ELF-1 (cell line): ENCODE measurements around the gene TNIP2.

ENCODE experiments used
- DNase-seq: peaks from one replicate; pipeline ENCODE4 v3.0.0-alpha.2; 2016; ENCODE audit warnings: low read depth, low spot score

Gene TNIP2

GRCh38 chr4:2755821-2756690, at the start of gene TNIP2:
TNIP2 (minus strand) TSS chr4:2756336; CDS start chr4:2756289, 47 bp downstream.
- DNase-seq, result peak; percentile 84

DNA sequence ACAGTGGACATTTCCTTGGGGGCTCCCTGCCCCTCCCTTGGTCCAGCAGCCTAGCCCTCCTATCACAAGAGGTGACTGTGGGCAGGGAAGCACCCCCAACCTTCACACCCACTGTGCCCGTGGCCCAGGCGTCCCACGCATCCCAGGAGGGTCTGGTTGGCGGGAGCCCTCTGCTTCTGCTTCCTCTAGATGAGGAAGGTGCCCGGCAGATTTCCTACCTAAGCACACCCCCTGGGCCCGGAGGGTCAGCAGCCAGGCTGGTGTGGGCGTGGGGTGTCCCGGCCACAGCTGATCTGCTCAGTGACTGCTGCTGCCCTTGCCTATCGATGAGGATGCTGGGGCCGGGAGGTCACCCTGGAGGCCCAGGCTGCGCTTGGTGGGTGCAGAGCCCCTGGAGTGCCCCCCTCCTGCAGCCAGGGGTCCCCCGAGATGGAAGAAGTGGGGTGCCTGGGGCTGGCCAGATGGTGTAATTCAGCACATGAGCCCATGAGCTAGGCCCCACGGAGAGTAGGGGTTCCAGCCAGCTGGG, 48.9 kb upstream of the TNIP2 start:
- DNase-seq, result no peak

GRCh38 chr4:2804449-2804972, 48.4 kb upstream of the TNIP2 start:
- DNase-seq, result no peak

DNA sequence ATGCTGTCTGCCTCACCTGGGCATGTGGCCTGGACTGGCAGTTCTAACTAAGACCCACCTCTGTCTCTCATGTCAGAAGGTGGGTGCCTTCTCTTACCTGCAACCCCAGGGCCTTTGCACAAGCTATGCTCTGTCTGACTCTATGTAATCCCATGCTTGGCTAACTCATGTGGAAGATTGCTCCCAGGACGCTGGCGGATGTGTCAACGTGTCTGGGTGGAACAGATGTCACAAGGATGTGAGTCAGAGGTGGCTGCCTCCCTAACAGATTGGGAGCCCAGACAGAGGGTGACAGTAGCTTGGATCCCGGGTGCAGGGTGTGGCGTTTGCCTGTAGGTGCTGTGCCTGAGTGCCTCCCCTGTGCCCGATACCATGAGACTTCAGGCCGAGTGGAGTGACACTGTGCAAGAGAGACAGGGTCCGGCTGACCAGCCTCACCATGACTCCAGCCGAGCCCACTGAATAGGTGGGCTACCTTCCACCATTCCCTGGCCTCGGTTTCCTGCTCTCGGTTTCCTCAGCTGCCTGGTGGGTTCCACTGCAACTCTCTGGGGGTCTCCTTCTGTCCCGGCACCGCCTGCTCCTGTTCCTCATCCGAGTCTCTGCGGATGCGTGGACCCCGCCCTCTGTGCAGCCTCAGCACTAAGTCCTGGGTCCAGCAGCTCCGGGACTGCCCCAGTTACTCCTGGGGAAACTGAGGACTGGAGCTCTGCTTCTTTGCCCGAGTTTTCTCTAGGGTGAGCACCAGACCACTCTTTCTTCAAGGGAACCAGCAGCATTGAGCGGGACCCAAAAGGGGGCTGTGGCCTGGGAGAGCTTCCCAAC, 47.7 kb upstream of the TNIP2 start:
- no peak for DNase-seq

DNA sequence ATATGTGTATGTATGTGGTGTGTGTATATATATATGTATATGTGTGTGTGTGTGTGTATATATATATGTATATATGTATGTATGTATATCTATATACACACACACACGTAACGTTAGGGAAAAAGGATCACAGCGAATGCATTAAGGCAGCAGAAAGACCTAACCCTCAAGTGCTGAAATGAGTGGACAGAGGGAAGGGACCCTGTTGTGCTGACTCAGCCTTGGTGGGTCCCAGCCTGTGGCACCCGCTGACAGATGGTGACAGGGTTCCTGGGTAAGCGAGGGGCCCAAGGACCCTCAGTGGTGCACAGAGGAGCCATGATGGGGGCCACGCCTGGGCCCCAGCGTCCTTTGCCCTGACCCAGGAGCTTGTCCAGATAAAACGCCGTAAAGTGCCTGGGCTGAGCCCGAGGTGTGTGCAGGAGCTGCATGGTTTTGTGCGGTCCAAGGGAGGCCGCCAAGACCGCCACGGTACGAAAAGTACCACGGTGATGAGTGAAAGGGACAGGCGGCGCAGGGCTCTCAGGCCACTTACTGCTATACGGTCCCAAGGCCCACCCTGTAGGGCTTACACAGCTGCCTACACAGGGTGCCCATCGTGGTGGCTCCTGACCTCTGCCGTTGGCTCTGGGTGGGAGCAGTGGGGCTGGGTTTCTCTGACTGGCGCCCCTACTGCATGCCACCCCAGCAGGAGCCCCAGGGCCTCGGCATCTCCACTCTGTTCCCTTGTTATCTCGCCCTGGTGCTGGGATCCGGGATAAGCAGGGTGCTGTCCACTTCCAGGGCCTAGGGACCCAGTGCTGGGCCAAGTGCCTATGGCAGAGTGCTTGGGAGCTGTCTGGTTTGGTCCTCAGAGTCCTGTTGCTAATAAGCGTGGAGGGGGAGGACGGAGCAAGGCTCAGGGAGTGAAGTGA, 46.7 kb upstream of the TNIP2 start:
- no peak for DNase-seq

GRCh38 chr4:2800691-2801596, 44.8 kb upstream of the TNIP2 start:
- peak; percentile 85 for DNase-seq

- no peak for DNase-seq
These were observed 44.0 kb upstream of the TNIP2 start for GRCh38 chr4:2799971-2800690.

GRCh38 chr4:2799224-2799911, 43.2 kb upstream of the TNIP2 start:
- no peak for DNase-seq

GRCh38 chr4:2798399-2799223, 42.5 kb upstream of the TNIP2 start:
- DNase-seq, result peak; percentile 23

- DNase-seq, result no peak
These were observed 41.6 kb upstream of the TNIP2 start for GRCh38 chr4:2797545-2798305.

GRCh38 chr4:2796849-2797544, 40.9 kb upstream of the TNIP2 start:
- no peak for DNase-seq

DNA sequence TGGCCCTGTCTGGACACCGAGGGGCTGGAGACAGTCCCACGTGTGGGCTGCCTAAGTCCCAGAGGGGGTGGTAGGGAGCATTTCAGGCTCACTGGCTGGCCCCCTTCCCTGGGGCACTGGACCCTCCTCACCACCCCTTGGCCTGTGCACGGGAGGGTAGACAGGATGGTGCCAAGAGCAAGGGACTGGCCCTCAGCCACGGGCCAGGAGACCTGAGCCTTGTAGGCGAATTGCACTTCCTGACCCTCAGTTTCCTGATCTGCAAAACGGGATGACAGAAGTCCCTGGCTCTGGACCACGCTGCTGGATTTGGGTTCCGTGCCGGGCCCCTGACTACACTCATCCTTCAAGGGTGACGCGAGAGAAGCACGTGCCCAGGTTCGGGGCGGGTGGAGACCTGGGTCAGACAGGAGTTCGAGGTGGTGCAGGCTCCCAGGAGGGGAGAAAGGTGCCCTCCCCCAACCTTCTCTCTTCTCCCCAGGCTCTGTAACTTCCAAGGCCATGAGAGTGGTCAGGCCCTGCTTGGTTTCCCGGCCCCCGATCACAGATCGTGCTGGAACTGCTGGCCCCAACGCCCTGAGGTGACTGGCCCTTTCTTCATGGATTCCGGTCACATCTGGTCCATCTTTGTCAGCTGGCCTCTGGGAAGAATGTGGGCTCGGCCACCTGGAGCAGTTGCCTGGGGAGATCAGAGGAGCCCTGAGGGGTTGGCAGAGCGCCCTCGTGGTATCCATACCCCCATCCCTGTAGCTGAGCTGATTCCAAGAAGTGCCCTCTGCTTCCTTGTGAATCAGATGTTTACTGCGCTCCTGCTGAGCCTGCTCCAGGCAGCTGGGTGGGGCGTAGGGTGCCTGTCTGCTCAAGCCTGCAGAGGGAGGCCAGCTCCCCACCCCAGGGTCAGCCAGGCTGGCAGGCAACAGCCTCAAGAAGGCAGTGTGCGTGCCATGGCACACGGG, 40.0 kb upstream of the TNIP2 start:
- peak; percentile 57 for DNase-seq

DNA sequence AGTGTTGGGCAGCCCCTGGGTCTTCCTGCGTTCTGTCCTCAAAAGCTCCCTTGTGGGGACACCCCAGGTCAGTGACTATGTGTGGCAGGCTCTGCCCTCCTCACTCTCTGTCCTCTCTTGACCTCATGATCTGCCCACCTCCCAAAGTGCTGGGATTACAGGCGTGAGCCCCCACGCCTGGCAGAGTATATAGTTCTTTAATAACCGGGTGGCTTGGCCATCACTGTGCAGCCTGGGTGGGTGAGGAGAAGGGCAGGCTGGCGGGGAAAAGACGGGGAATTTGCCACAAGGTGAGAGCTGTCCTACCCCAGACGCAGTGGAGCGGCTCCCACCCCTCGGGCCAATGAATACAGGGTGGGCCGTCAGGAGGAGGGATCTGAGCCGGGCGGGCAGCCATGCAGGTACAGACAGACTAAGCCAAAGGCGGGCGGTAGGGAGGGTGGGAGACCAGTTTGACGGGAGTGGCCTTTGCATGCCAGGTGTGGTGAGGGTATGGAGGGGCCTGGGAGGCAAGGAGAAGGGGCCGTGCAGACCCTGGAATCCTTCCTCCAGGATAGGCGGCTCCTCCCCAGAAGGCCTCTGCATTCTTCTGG, 39.3 kb upstream of the TNIP2 start:
- peak; percentile 44 for DNase-seq

DNA sequence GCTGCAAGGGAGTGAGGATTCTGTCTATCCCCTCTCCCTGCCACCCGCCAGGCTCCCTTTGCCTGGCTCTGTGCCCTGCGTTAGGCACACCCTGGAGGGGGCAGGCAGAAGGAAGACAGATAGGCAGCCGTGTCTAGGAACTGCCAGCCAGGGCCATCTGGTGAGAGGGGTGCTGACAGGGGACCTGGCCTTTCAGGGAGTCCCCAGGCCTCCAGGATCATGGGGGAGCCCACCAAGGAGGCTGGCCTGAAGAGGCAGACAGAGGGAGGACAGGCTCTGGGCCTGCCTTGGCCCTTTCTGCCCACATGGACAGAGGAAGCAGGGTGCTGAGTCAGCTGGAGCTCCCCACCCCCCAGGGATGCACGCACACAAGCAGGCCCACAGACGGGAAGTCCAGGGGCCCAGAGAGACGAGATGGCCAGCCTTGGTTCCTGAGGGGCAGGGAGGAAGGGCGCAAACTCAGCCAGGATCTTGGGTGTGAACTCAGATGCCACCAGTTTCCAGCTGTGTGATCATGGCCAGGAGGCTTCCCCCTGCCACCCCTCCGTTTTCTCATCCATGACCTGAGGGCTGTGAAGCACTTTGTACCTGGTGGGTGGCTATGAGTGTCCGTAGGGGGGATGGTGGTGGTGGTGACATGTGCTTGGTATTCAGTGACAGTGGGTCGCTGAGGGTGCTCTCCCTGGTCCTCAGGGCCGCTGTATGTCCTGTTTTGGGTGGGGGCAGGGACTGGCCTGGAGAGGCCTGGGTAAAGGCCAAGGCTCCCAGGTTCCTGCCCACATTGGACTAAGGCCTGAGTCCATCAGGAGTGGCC, 38.6 kb upstream of the TNIP2 start:
- DNase-seq, result no peak
